RWPE2 (cell line): ENCODE results near the gene NKAIN4.

Experiments
- ATAC-seq: fragments of 200-7000 bp; cut with Tn5 transposase; 3 replicates; pipeline ENCODE4 v1.9.1; 2021; ENCODE audit warnings: low read depth
- DNase-seq: peaks from one replicate; pipeline ENCODE4 v3.0.0-alpha.2; 2020; ENCODE audit warnings: low spot score
- H3K27ac ChIP-seq: fragments of 450-650 bp; 2 replicates; pipeline ENCODE4 v1.5.1; 2017; ENCODE audit warnings: mild to moderate bottlenecking; ENCODE audit not compliant: poor library complexity, severe bottlenecking
- H3K27me3 ChIP-seq: fragments of 250-450 bp; sonication (Bioruptor Pico); 2 replicates; pipeline ENCODE4 v1.5.1; 2021; ENCODE audit warnings: mild to moderate bottlenecking, moderate library complexity; ENCODE audit not compliant: insufficient read depth, poor library complexity, severe bottlenecking
- H3K36me3 ChIP-seq: fragments of 250-450 bp; sonication (Bioruptor Pico); 2 replicates; pipeline ENCODE4 v1.5.1; 2020; ENCODE audit warnings: low read depth, mild to moderate bottlenecking, moderate library complexity
- H3K4me1 ChIP-seq: fragments of 250-450 bp; sonication (Bioruptor Pico); 2 replicates; pipeline ENCODE4 v1.5.1; 2021; ENCODE audit warnings: mild to moderate bottlenecking, moderate library complexity; ENCODE audit not compliant: insufficient read depth, poor library complexity, severe bottlenecking
- H3K4me3 ChIP-seq: fragments of 250-450 bp; sonication (Bioruptor Pico); 2 replicates; pipeline ENCODE4 v1.5.1; 2021; ENCODE audit warnings: mild to moderate bottlenecking, moderate library complexity; ENCODE audit not compliant: severe bottlenecking
- H3K9me3 ChIP-seq: fragments of 250-450 bp; sonication (Bioruptor Pico); 2 replicates; pipeline ENCODE4 v1.5.1; 2021; ENCODE audit warnings: mild to moderate bottlenecking, moderate library complexity; ENCODE audit not compliant: severe bottlenecking
- CTCF ChIP-seq: fragments of 450-650 bp; IDR thresholded peaks from one replicate; pipeline ENCODE4 v1.5.1; 2017; ENCODE audit warnings: mild to moderate bottlenecking, moderate library complexity; ENCODE audit not compliant: poor library complexity, severe bottlenecking

The NKAIN4 gene

GRCh38 chr20:63206878-63207277 is 47.4 kb downstream of the NKAIN4 start:
- ATAC-seq: peak; percentile 77
- no peak for TF ChIP-seq CTCF
- Histone ChIP-seq H3K36me3 (peaks cover 100% of the 10 kb centered on the region), H3K9me3 (no peaks in the 10 kb centered on the region), H3K4me3 (no peak overlapping the region), H3K27me3 (no peaks in the 10 kb centered on the region), H3K27ac (peak overlapping the region; percentile 3), H3K4me1 (peaks cover 27% of the 10 kb centered on the region)
- DNase-seq: peak; percentile 86

- TF ChIP-seq CTCF: no peak
- H3K4me3 ChIP-seq: no peak overlapping the region
- H3K9me3 ChIP-seq: no peaks in the 10 kb centered on the region
- no peak overlapping the region for H3K27ac ChIP-seq
- no peak for ATAC-seq
- peaks cover 100% of the 10 kb centered on the region for H3K36me3 ChIP-seq
- DNase-seq: peak; percentile 83
- peaks cover 19% of the 10 kb centered on the region for H3K4me1 ChIP-seq
- H3K27me3 ChIP-seq: no peaks in the 10 kb centered on the region
Measured at GRCh38 chr20:63205896-63206295, 48.4 kb downstream of the NKAIN4 start.

GRCh38 chr20:63204362-63204761 is 49.9 kb downstream of the NKAIN4 start:
- H3K4me1 ChIP-seq: peaks cover 6% of the 10 kb centered on the region
- no peaks in the 10 kb centered on the region for H3K27me3 ChIP-seq
- H3K4me3 ChIP-seq: no peak overlapping the region
- DNase-seq (peak; percentile 72), ATAC-seq (no peak)
- TF ChIP-seq CTCF: no peak
- H3K36me3 ChIP-seq: peaks cover 99% of the 10 kb centered on the region
- no peaks in the 10 kb centered on the region for H3K9me3 ChIP-seq
- H3K27ac ChIP-seq: no peak overlapping the region

GRCh38 chr20:63202811-63203526 is 51.3 kb downstream of the NKAIN4 start:
- peaks cover 98% of the 10 kb centered on the region for H3K36me3 ChIP-seq
- H3K4me3 ChIP-seq: no peak overlapping the region
- no peak for TF ChIP-seq CTCF
- ATAC-seq: no peak
- no peak overlapping the region for H3K27ac ChIP-seq
- DNase-seq: peak; percentile 79
- peaks cover 6% of the 10 kb centered on the region for H3K4me1 ChIP-seq
- no peaks in the 10 kb centered on the region for H3K9me3 ChIP-seq
- H3K27me3 ChIP-seq: no peaks in the 10 kb centered on the region

GRCh38 chr20:63202021-63202420 is 52.2 kb downstream of the NKAIN4 start:
- no peak overlapping the region for H3K27ac ChIP-seq
- DNase-seq: peak; percentile 82
- peaks cover 98% of the 10 kb centered on the region for H3K36me3 ChIP-seq

More at GRCh38 chr20:63202021-63202420, 52.2 kb downstream of the NKAIN4 start:
- no peak overlapping the region for H3K4me3 ChIP-seq
- no peaks in the 10 kb centered on the region for H3K9me3 ChIP-seq
- no peak for ATAC-seq
- H3K27me3 ChIP-seq: no peaks in the 10 kb centered on the region
- no peaks in the 10 kb centered on the region for H3K4me1 ChIP-seq
- TF ChIP-seq CTCF: no peak
